Liver (tissue), 3 donors: ENCODE results near the gene CRAMP1.

Source experiments
- CTCF ChIP-seq: fragments of 150-350 bp; IDR thresholded peaks from 2 replicates; pipeline ENCODE4 v1.5.1; 2017; ENCODE audit warnings: improper control_type of control experiment, low read depth, low read length; ENCODE audit not compliant: missing input control
- EGR1 ChIP-seq, 2 donors: IDR thresholded peaks; 2 replicates each; pipeline ENCODE4 v1.6.1; 2016 to 2018; ENCODE audit warnings: antibody characterized with exemption in 2 of 2, low read depth in 2 of 2
- GABPA ChIP-seq, 2 donors: IDR thresholded peaks in 1 of 2; conservative IDR thresholded peaks in 1 of 2; 2 replicates each; pipeline ENCODE4 v1.6.1; 2016; ENCODE audit warnings: antibody characterized with exemption in 2 of 2, mild to moderate bottlenecking in 1 of 2, moderate library complexity in 1 of 2
- HNF4A ChIP-seq, 2 donors: conservative IDR thresholded peaks; 2 replicates each; pipeline ENCODE4 v1.6.1; 2016; ENCODE audit warnings: antibody characterized with exemption in 2 of 2, mild to moderate bottlenecking in 2 of 2
- JUND ChIP-seq, 2 donors: IDR thresholded peaks; 2 replicates each; pipeline ENCODE4 v1.6.1; 2016; ENCODE audit warnings: antibody characterized with exemption in 2 of 2
- MAX ChIP-seq: IDR thresholded peaks from 2 replicates; pipeline ENCODE4 v1.6.1; 2016; ENCODE audit warnings: antibody characterized with exemption
- RAD21 ChIP-seq, 2 donors: IDR thresholded peaks; 2 replicates each; pipeline ENCODE4 v1.6.1; 2016; ENCODE audit warnings: antibody characterized with exemption in 2 of 2, mild to moderate bottlenecking in 2 of 2
- REST ChIP-seq: IDR thresholded peaks from 2 replicates; pipeline ENCODE4 v1.6.1; 2016; ENCODE audit warnings: antibody characterized with exemption, mild to moderate bottlenecking
- SP1 ChIP-seq: IDR thresholded peaks from 2 replicates; pipeline ENCODE4 v1.6.1; 2018; ENCODE audit warnings: antibody characterized with exemption, mild to moderate bottlenecking
- TAF1 ChIP-seq: conservative IDR thresholded peaks from 2 replicates; pipeline ENCODE4 v1.6.1; 2016; ENCODE audit warnings: antibody characterized with exemption, mild to moderate bottlenecking
- YY1 ChIP-seq: IDR thresholded peaks from 2 replicates; pipeline ENCODE4 v1.6.1; 2016; ENCODE audit warnings: antibody characterized with exemption, mild to moderate bottlenecking
- ZBTB33 ChIP-seq: IDR thresholded peaks from 2 replicates; pipeline ENCODE4 v1.6.1; 2016; ENCODE audit warnings: antibody characterized with exemption
- donor health status: healthy.
- donor health status: healthy.

GRCh38 chr16:1674306-1674705 lies 62.1 kb downstream of the CRAMP1 start:
- TF ChIP-seq CTCF (no peak), MAX (no peak), YY1 (no peak), GABPA (IDR thresholded peaks at IDR 0.05 in 1 of 2, conservative IDR thresholded peaks at IDR 0.05 in 1 of 2) (no peak), TAF1 (no peak), RAD21 (IDR thresholded peaks at IDR 0.05) (no peak), SP1 (no peak), ZBTB33 (no peak), EGR1 (IDR thresholded peaks at IDR 0.05; ENCODE audit: low read depth in 2 of 2) (no peak), JUND (IDR thresholded peaks at IDR 0.05) (no peak), HNF4A (conservative IDR thresholded peaks at IDR 0.05) (no peak), REST (no peak)
